LNCAP (cell line): ENCODE results near the gene ZNF428.

Experiments
- CTCF ChIP-seq: fragments of 450-650 bp; IDR thresholded peaks from 2 replicates; pipeline ENCODE4 v1.5.1; 2017; ENCODE audit warnings: mild to moderate bottlenecking

Gene ZNF428

GRCh38 chr19:43660301-43660970, 41.0 kb upstream of the ZNF428 start:
- TF ChIP-seq CTCF, result no peak

- TF ChIP-seq CTCF, result no peak
Measured at GRCh38 chr19:43658494-43658893, 39.1 kb upstream of the ZNF428 start.

GRCh38 chr19:43658001-43658400, 38.6 kb upstream of the ZNF428 start:
- TF ChIP-seq CTCF, result no peak

GRCh38 chr19:43656436-43656835, 37.0 kb upstream of the ZNF428 start:
- no peak for TF ChIP-seq CTCF

GRCh38 chr19:43652546-43652874, 33.1 kb upstream of the ZNF428 start:
- TF ChIP-seq CTCF, result no peak

GRCh38 chr19:43651758-43652545, 32.5 kb upstream of the ZNF428 start:
- TF ChIP-seq CTCF, result peak; percentile 56

- TF ChIP-seq CTCF, result no peak
Measured at GRCh38 chr19:43649514-43649913, 30.1 kb upstream of the ZNF428 start.
